Mesenchymal stem cell (in vitro differentiated cells and primary cell): Measurements from ENCODE around the gene CUL4B.
"Not testable (repeated sequence)": the region's sequence is repeated elsewhere in the genome, so short reads cannot be mapped to it uniquely, and the experiment has no call there.

Experiments used
- DNase-seq: peaks from one replicate; pipeline ENCODE4 v3.0.0-alpha.2; 2013
- H2AFZ ChIP-seq: one replicate; pipeline ENCODE4 v1.6.1; 2013; ENCODE audit warnings: low read depth, mild to moderate bottlenecking, control low read depth, inconsistent platforms, low read length, moderate library complexity
- H2AK5ac ChIP-seq: 2 replicates; pipeline ENCODE4 v1.6.1; 2013; ENCODE audit warnings: low read length, moderate library complexity, mild to moderate bottlenecking, inconsistent platforms; ENCODE audit not compliant: severe bottlenecking
- H2BK120ac ChIP-seq: one replicate; pipeline ENCODE4 v1.6.1; 2013; ENCODE audit warnings: low read depth, mild to moderate bottlenecking, inconsistent platforms, low read length, moderate library complexity
- H2BK12ac ChIP-seq, 2 experiments: one replicate each; pipeline ENCODE4 v1.6.1; 2013; ENCODE audit warnings: inconsistent platforms in 2 of 2, low read length in 2 of 2, mild to moderate bottlenecking in 2 of 2, moderate library complexity in 2 of 2, control low read depth in 1 of 2
- H2BK15ac ChIP-seq: one replicate; pipeline ENCODE4 v1.6.1; 2013; ENCODE audit warnings: mild to moderate bottlenecking, low read depth, inconsistent platforms; ENCODE audit not compliant: poor library complexity, severe bottlenecking
- H2BK5ac ChIP-seq: 2 replicates; pipeline ENCODE4 v1.6.1; 2013; ENCODE audit warnings: low read depth, mild to moderate bottlenecking, low read length, control low read depth, inconsistent platforms; ENCODE audit not compliant: poor library complexity, severe bottlenecking
- H3K14ac ChIP-seq, 2 experiments: one replicate each; pipeline ENCODE4 v1.6.1; 2013; ENCODE audit warnings: inconsistent platforms in 2 of 2, low read length in 2 of 2, control low read depth in 1 of 2, mild to moderate bottlenecking in 1 of 2, moderate library complexity in 1 of 2
- H3K18ac ChIP-seq, 2 experiments: one replicate each; pipeline ENCODE4 v1.6.1; 2013; ENCODE audit warnings: inconsistent platforms in 2 of 2, low read length in 2 of 2, control low read depth in 1 of 2, low read depth in 1 of 2, mild to moderate bottlenecking in 1 of 2
- H3K23ac ChIP-seq, 2 experiments: one replicate each; pipeline ENCODE4 v1.6.1; 2013; ENCODE audit warnings: inconsistent platforms in 2 of 2, low read length in 2 of 2, mild to moderate bottlenecking in 2 of 2, moderate library complexity in 2 of 2, control low read depth in 1 of 2
- H3K27ac ChIP-seq: 2 replicates; pipeline ENCODE4 v1.5.1; 2013; ENCODE audit warnings: mild to moderate bottlenecking, moderate library complexity, low read length, control low read depth, inconsistent platforms; ENCODE audit not compliant: poor library complexity, severe bottlenecking
- H3K27me3 ChIP-seq, 2 experiments: 2 replicates each; pipeline versions ENCODE4 v1.6.1 to v1.7.0; 2013; ENCODE audit warnings: low read length in 2 of 2, mild to moderate bottlenecking in 2 of 2, moderate library complexity in 2 of 2, control low read depth in 1 of 2, inconsistent platforms in 1 of 2; ENCODE audit not compliant: control insufficient read depth in 1 of 2, insufficient read depth in 1 of 2
- H3K36me3 ChIP-seq, 2 experiments: 2 replicates each; pipeline versions ENCODE4 v1.6.1 to v1.7.0; 2013; ENCODE audit warnings: low read length in 2 of 2, control low read depth in 1 of 2, inconsistent platforms in 1 of 2, low read depth in 1 of 2, mild to moderate bottlenecking in 1 of 2; ENCODE audit not compliant: insufficient read depth in 2 of 2, control insufficient read depth in 1 of 2
- H3K4ac ChIP-seq, 2 experiments: one replicate each; pipeline ENCODE4 v1.6.1; 2013; ENCODE audit warnings: inconsistent platforms in 2 of 2, low read length in 2 of 2, mild to moderate bottlenecking in 2 of 2, moderate library complexity in 2 of 2, control low read depth in 1 of 2, low read depth in 1 of 2
- H3K4me1 ChIP-seq: 2 replicates; pipeline ENCODE4 v1.6.1; 2013; ENCODE audit warnings: low read depth, low read length, control low read depth; ENCODE audit not compliant: control insufficient read depth, insufficient read depth
- H3K4me2 ChIP-seq: 2 replicates; pipeline ENCODE4 v1.6.1; 2013; ENCODE audit warnings: low read length, mild to moderate bottlenecking, inconsistent platforms; ENCODE audit not compliant: poor library complexity, severe bottlenecking
- H3K4me3 ChIP-seq, 2 experiments: 2 replicates each; pipeline versions ENCODE4 v1.5.1 to v1.7.0; 2013; ENCODE audit warnings: low read length in 2 of 2, mild to moderate bottlenecking in 2 of 2, control low read depth in 1 of 2, low read depth in 1 of 2; ENCODE audit not compliant: insufficient read depth in 1 of 2
- H3K79me1 ChIP-seq: replicated peaks from 2 replicates; pipeline ENCODE4 v1.6.1; 2013; ENCODE audit warnings: mild to moderate bottlenecking, control low read depth, low read length, inconsistent platforms; ENCODE audit not compliant: poor library complexity, severe bottlenecking
- H3K9ac ChIP-seq: 2 replicates; pipeline ENCODE4 v1.7.0; 2013; ENCODE audit warnings: mild to moderate bottlenecking, low read length, moderate library complexity
- H3K9me3 ChIP-seq: 2 replicates; pipeline ENCODE4 v1.7.0; 2013; ENCODE audit warnings: mild to moderate bottlenecking, low read length; ENCODE audit not compliant: control insufficient read depth
- H4K8ac ChIP-seq: one replicate; pipeline ENCODE4 v1.6.1; 2013; ENCODE audit warnings: inconsistent platforms, mild to moderate bottlenecking, low read length, moderate library complexity
- H4K91ac ChIP-seq: one replicate; pipeline ENCODE4 v1.6.1; 2013; ENCODE audit warnings: mild to moderate bottlenecking, low read length, inconsistent platforms
- WGBS: methylation state at CpG from one replicate; pipeline ENCODE4 v1.1.7; 2013; ENCODE audit warnings: mixed read lengths; 5-methylcytosine and 5-hydroxymethylcytosine counted together

Gene CUL4B

DNA sequence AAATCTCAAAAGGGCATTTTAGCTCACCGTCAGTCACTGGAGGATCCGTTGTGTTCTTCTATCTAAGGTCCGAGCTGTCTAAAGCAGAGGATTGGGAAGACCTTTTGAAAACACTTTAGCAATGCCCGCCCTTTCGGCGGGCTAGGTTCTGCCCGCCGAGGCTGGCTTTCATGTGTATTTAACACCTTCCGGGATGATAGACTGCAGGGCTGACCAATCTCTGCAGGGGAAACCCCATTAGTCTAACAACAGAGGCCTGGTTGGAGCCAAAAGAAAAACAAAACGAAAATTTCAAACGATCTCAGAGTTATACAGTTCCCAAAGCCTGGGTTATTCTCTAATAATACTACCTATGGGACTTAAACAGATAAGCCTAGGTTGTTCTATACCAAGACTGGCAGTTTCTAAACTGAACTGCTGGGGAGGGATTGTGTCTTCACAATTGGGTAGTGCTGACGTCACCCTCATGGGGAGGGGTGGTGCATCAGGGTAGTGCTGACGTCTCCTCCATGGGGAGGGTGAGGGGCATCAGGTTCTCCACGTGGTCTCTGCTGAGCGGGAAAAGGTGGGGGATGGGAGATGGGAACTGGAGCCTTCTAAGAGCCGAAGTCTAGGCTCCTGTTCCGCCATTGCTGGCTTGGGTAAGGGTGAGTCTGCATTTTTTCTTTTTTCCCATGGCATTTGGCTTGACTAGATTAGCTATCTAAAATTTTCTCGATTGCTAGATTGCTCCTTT lies 14.8 kb upstream of the CUL4B start:
- Histone ChIP-seq H4K91ac (no peak overlapping the region), H3K18ac (no peak overlapping the region), H3K27ac (no peak overlapping the region), H2BK5ac (no peak overlapping the region), H2BK15ac (no peak overlapping the region), H2BK120ac (no peak overlapping the region), H3K14ac (no peak overlapping the region), H3K4me1 (no peaks in the 10 kb centered on the region), H3K36me3 (no peaks in the 10 kb centered on the region), H2AK5ac (no peak overlapping the region), H3K27me3 (no peaks in the 10 kb centered on the region), H2BK12ac (no peak overlapping the region), H3K9ac (no peak overlapping the region), H3K9me3 (no peaks in the 10 kb centered on the region), H3K23ac (no peak overlapping the region), H2AFZ (no peak overlapping the region), H4K8ac (no peak overlapping the region), H3K4me2 (no peak overlapping the region), H3K4ac (no peak overlapping the region), H3K79me1 (no peaks in the 10 kb centered on the region), H3K4me3 (no peak overlapping the region)
- WGBS = 82% methylated on average over 15 of the region's 18 CpGs
- DNase-seq = no peak

DNA sequence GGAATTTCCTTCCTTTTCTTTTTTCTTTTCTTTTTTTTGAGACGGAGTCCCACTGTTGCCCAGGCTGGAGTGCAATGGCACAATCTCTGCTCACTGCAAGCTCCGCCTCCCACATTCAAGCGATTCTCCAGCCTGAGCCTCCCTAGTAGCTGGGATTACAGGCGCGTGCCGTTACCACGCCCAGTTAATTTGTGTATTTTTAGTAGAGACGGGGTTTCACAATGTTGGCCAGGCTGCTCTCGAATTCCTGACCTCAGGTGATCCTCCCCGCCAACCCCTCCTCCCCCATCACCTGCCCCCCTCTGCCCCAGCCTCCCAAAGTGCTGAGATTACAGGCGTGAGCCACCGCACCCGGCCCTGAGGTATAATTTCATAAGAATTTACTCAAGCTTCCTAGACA lies 13.0 kb upstream of the CUL4B start:
- H2AK5ac ChIP-seq, DNase-seq, H3K9ac ChIP-seq, H3K27me3 ChIP-seq, H3K4me1 ChIP-seq, H3K18ac ChIP-seq, H3K4me3 ChIP-seq, H2AFZ ChIP-seq, H3K79me1 ChIP-seq, H3K4me2 ChIP-seq, H3K36me3 ChIP-seq, H3K23ac ChIP-seq, H3K9me3 ChIP-seq, H4K8ac ChIP-seq, H2BK15ac ChIP-seq, H3K14ac ChIP-seq, H2BK5ac ChIP-seq, H2BK12ac ChIP-seq, H3K27ac ChIP-seq, H2BK120ac ChIP-seq, H3K4ac ChIP-seq, H4K91ac ChIP-seq: not testable (repeated sequence)
- no CpG with 5 or more reads among the region's 13 CpGs for WGBS

DNA sequence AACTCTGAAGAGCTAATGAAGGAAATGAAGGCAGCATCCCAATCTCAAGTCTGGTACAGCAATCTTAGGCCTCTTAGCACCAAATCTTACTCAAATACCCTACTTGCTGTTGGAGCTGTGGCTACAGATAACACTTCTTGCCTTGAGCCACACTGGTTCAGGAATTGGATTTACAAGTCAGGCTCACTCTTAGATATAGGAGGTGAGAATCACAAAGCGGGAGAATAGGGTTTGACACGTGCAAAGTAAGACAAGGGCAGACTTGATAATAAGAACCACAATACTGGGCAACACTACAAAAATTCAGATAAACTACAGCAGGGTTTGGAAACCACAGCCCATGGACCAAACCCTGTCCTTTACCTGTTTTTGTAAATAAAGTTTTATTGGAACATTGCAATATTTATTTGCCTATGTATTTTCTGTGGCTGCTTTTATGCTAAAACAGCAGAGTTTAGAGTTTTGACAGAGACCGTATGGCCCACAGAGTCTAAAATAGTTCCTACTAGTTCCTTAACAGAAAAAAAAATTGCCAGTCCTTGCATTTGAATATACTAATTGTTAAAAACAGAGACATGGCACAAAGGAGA lies 9.3 kb upstream of the CUL4B start:
- Histone ChIP-seq H2BK120ac (no peak overlapping the region), H3K27me3 (no peaks in the 10 kb centered on the region), H3K79me1 (no peaks in the 10 kb centered on the region), H3K4me3 (no peak overlapping the region), H3K18ac (no peak overlapping the region), H2AFZ (no peak overlapping the region), H3K23ac (no peak overlapping the region), H2BK12ac (no peak overlapping the region), H3K4ac (no peak overlapping the region), H3K9ac (no peak overlapping the region), H3K4me1 (no peaks in the 10 kb centered on the region), H2AK5ac (no peak overlapping the region), H3K9me3 (no peaks in the 10 kb centered on the region), H3K27ac (no peak overlapping the region), H2BK15ac (no peak overlapping the region), H3K36me3 (no peaks in the 10 kb centered on the region), H3K14ac (no peak overlapping the region), H4K8ac (no peak overlapping the region), H4K91ac (no peak overlapping the region), H3K4me2 (no peak overlapping the region), H2BK5ac (no peak overlapping the region)
- no CpG with 5 or more reads among the region's 3 CpGs for WGBS
- DNase-seq = no peak

DNA sequence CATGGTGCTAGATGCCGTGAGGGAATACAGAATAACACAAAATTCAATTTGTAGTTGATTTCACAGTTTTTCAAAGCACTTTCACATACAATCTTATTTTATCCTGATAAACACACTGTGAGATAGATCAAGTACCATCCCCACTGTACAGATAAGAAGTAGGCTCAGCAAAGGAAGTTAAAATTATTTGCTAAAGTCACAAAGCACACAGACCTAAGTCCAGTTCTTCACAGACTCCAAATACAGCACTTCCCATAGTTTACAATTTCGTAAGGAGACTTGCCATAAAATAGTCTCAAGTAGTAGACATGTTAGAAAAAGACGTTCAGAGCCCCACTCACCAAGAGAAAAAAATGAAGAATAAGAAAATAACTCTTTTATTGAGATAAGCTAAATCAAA lies 7.8 kb upstream of the CUL4B start:
- H3K27ac ChIP-seq = no peak overlapping the region
- H3K79me1 ChIP-seq = no peaks in the 10 kb centered on the region
- WGBS = 86% methylated on average over 1 of the region's 3 CpGs
- no peak for DNase-seq
- no peak overlapping the region for H3K4me3 ChIP-seq
- H2BK12ac ChIP-seq = no peak overlapping the region
- H3K14ac ChIP-seq = no peak overlapping the region
- H3K18ac ChIP-seq = no peak overlapping the region
- no peak overlapping the region for H3K23ac ChIP-seq
- no peaks in the 10 kb centered on the region for H3K36me3 ChIP-seq
- no peak overlapping the region for H2AFZ ChIP-seq
- no peak overlapping the region for H3K9ac ChIP-seq
- no peak overlapping the region for H2BK5ac ChIP-seq
- no peak overlapping the region for H3K4ac ChIP-seq
- H3K27me3 ChIP-seq = no peaks in the 10 kb centered on the region
- H3K9me3 ChIP-seq = no peaks in the 10 kb centered on the region
- no peak overlapping the region for H4K8ac ChIP-seq
- no peak overlapping the region for H2BK15ac ChIP-seq
- peaks cover 1% of the 10 kb centered on the region for H3K4me1 ChIP-seq
- H3K4me2 ChIP-seq = no peak overlapping the region
- no peak overlapping the region for H4K91ac ChIP-seq
- H2BK120ac ChIP-seq = no peak overlapping the region
- H2AK5ac ChIP-seq = no peak overlapping the region
